CD4-positive, alpha-beta T cell treated with Interleukin-15 for 4 hours (primary cell): ENCODE data around the gene CCDC141.

Experiments used
- DNase-seq: peaks from one replicate; pipeline ENCODE4 v3.0.0-alpha.2; 2020; ENCODE audit warnings: low spot score

The CCDC141 gene

DNA sequence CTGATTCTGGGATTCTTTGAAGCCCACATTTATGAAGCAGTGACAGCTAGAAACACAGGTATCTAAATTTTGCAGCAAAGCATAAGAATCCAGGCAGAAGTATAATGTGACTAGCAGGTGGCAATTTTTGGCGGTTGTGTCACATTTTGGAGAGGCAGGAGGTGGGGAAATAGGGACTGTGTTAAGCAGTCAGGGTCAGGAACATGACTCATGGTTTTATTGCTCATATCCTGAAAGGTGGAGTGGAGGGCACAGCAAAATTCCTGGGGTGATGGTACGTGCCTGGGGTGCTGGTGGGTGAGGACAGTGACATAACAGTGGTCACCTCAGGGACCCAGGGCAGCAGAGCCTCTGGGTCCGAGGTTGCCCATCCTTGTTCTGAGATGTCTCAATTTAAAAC, 179.2 kb downstream of the CCDC141 start:
- DNase-seq: no peak

DNA sequence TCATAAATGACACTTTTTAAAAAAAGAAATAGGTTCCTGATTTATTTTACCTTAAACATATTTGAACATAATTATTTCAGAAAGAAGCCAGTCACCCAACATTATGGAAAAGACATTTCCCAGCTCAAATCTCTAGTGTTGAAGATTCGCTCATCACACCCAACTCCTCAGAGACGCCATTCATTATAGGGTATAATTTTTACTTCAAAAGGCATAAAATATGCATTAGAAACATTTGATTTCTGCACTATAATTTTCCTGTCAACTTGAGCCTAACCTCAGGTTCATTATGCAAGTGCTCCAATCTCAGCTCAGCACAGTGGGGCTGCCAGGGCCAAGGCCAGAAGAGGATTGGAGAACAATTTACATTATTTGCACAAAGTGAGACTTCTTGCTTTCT, 183.9 kb downstream of the CCDC141 start:
- no peak for DNase-seq

DNA sequence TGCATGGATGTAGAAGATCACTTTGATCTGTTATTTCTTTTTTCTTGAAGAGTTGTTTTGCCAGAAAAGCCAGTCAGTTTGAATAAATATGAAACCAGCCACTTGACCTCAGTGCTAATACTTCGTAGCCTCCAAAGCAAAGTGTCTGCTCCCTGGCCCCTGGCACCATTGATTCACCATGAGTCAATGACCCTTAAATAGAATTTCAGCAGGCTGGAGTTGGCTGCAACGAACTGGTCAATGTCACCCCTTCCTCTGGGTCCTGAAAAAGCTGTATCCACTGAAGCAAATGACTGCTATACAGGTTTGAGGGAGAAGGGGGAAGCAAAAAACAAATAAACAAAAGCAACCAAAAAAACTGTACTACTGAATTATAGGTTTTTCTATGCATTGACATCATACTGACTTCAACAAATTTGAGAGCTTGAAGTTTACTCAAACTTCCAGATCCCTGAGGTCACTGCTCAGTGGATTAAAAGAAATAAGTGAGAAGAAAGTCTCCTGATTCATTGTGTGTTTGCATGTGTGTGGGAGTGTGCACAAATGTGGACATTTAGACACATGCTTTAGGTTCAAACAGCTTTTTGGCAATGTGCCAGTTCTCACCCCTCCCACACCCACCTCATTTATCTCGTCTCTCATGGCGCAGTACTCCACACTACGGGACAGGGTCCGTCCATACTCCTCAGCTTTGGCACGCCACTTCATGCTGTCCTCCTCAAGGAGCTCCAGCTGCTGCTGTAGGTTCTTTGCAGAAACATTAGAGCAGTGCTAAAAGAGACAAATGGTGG, 184.6 kb downstream of the CCDC141 start:
- DNase-seq: no peak

DNA sequence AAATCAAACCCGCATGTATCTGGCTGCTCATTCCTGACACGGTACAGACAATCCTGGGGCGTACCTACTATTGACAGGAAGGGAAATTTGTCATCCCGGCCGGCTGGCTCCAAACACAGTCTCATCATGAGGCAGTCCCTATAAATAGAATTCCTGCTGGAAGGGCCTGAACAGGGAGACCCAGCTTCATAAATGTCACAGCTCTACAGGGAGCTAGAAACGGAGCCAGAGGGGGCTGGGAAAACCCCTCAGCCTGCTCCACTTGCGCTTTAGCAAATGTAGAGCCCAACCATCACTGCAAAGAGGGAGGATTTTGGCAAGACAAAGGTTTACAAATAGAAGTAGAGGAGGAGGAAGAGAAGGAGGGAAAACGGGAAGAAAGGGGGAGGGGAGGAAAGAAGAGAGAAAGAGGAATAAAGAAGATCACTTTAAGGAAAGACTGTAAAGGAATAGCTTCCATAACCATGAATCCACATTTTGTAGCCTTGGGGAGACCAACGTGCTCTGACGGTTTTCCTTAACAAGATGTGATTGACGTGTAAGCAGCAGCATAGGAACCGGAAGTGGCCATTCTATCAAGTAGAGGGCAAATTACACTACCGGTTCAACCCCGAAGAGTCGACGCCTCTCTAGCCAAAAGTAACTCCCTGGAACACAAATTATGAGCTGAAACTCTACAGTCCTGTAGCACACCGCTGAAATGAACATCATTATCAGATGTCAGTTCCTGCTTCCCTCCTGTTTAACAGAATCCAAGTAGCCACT, 185.9 kb downstream of the CCDC141 start:
- no peak for DNase-seq

DNA sequence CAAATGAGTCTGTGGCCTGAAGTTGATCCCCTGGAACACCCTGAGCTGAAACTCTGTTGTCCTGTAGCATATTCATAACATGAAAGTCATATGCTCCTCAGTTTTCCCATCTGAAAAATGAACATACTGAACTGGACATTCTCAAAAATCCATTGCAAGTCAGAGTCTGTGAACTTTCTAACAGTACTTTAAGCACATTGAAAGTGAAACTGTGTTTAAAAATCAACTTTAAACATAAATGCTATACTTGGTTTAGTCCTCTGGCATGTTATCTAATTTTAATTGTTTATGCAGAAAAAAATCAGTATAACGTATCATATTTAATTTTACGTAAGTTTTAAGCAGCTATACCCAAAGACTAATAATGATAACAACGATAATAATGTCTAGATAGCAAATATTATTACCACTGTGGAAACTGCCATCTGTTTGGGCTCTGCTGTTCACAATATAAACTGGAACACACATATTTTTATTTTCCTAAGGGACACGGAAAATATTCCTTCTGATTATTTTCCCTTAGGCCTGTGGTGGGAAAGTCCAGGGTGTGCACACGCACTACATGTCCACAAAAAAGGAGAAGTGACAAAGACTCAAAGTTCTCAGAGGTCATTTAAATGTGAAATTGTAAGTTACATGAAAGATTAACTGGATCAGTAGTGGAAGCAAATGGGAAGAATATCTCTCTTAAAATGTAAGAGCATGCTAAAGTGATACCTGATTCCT, 186.6 kb downstream of the CCDC141 start:
- DNase-seq: no peak

DNA sequence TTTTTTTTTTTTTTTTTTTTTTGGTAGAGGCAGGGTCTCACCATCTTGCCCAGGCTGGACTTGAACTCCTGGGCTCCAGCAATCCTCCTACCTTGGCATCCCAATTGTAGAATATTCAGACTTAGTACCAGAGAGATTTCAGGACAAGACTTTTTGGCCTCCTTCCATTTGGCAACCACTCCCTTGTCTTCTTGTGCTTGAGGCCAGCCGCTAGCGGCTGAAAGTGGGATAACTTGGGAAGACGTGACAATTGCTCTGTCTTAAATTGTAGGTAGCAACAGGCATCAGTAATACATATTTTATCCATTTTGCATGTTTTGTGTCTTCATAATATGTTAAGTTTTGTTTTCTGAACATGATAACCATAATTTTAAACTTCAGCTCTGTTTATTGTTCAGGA, 189.4 kb downstream of the CCDC141 start:
- no peak for DNase-seq

DNA sequence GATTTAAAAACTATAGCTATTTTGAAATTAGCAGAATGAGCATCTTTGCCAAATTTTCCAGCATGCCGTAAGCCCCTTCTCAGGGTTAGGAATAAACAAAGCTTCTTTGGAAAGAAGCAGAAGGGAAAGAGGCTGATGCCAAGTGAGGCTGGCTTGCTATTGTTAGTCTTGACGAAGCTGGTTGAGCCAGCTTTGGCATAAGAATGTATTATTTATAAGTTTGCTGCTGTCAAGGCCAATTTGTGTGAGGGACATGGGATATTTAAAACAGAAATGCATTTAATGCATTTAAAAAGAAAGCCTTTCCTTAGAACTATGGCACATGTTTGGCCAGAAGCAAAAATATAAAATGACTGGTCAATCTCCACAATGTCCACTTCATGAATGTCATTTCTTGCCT, 190.2 kb downstream of the CCDC141 start:
- DNase-seq: no peak

DNA sequence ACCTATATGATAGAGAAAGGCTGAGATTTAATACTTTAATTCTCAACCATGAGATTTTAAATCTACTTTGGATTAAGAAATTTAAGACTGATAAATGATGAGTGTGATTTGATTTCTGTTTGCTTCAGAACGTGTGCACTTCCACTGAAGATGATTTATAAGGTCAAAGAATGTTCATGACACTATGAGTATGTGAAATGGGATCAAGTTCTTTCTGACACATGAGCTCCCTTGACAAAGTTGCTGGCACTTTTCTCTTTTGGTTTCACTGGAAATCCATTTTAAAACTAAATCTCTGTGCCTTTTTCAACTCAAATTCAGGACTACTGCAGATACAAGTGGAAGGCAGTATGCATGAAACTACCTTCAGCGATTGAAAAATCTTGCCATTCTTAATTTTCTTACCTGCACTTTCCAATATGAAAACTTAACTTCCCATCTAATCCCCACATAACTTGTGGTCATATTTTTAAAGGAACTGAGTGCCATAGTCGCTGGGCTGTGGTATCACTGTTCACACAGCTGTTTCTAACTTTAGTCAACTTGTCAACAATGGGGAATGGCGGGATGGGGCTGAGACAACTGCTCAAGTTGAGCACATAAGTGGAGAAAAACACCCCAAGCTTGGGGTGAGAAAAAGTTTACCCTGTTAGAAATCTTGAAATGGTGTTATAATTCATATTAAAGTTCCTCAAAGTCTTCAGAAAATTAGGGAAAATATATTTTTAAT, 190.9 kb downstream of the CCDC141 start:
- DNase-seq: no peak

DNA sequence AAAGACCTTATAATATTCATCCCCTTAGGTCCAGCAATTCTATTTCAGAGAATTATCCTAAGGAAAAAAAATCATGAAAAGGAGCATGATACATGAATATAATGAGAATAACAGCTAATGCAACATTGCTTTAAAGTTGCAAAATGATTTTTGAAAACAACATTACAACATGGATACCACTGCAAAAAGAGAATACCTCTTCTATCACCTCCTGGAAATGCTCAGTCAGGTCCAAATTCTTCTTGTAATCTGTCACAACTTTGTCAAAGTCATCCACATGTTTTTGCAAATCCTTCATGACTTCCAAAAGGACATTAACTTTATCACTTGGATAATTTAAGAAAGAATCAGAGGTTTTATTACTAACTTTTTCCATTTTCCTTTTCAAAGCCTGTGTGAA, 194.8 kb downstream of the CCDC141 start:
- no peak for DNase-seq

DNA sequence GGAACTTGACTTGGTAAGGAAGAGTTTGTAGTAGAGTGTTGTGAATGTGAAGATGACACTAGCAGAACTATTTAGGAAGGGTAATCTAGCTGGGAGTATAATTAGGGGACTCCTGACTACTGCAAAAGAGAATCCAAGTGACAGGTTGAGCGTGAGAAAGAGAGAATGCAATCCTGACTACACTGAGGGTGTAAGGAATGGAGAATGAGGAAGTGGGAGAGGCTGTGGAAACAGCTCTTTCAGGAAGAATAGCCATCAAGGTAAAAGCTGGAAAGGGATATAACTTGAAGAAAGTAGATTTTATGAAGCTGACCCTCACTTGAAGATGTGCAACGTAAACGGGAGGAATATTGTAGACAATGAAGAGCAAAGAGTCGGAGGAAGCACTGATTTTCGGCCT, 201.6 kb downstream of the CCDC141 start:
- DNase-seq: no peak

DNA sequence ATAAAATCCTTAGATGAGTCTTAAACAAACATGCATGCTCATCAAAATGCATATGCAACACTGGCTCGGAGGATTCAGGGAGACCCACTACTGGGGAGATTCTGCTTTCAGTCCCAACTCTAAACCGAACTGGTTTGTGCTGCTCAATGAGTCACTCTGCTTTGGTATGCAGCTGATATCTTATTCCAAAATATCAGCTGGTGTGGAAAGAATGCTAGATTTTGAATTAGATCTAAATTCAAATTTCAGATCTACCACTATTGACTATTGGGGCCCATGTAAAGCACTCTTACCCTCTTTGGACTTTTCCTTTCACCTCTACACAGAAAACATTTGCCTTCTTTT, 203.5 kb downstream of the CCDC141 start:
- DNase-seq: no peak

DNA sequence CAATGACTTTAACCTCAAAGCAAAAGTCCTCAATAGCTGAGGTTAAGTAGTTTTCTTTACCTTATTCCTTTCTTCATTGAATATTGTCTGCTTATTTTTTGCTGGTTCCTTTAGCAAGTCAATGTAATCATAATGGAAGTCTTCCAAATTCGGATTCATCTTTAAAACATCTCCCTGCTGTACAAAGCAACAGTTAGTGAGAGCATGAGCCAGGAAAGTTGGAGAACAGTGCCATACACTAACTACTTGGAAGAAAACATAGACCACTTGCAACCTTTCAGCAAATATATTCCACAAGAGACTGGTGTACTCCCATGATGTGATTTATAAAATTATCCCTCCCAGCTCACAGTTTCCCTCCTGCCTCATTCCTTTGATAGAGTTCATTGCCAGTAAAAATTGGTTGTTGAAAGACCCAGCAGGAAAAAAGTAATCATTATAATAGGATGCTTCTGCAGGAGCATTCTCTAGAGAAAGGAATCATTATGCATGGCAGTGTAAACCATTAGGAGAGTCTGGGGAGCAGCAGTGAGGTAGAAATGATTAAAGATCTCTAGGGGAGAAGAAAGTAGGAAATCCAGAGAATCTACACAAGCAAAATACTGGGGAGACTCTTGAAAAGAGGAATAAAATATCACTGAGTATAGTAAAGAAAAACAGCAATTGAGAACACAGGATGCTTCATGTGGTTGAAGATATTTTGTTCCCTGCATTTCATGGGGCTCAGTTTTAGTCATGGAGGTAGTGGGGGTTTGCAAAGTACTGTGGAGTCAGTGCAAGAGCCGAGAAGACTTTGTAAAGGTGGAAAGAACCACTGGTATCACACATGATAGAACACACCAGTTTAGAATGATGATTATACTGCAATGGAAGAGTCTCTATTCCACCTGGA, 204.1 kb downstream of the CCDC141 start:
- DNase-seq: no peak

DNA sequence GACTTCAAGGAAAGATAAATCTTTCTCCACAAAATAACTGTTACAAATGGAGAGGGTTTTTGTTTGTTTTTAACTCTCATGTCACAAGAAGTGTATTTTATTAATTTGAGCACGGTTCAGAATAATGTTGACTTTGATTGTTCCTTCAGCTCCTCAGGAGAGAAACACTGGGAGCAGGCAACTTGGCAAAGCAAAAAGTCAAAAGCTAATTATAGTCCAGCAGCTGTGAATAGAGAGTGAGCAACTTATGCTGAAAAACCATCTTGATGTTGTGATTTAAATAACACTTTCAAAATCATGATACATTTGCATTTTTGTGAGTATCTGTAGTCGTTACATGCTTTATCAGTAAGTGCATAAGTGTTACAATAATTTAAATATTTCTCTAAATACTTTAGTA, 205.2 kb downstream of the CCDC141 start:
- no peak for DNase-seq

DNA sequence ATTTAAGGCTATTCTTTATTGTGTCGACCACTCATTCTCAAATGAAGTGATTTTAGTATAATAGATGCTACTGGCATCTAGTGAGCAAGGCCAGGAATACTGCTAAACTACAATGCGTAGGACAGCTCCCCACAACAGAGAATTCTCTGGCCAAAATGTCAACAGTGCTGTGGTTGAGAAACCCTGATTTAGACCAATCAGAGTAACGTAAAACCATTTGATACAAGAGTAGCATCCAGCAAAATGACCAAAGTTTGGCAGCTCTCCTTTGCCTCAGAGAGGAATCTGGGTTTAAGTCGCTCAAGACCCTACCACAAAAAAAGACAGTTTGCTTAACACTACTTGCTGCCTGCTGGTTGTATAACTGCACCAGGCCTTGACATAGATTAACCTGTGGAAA, 205.7 kb downstream of the CCDC141 start:
- no peak for DNase-seq

DNA sequence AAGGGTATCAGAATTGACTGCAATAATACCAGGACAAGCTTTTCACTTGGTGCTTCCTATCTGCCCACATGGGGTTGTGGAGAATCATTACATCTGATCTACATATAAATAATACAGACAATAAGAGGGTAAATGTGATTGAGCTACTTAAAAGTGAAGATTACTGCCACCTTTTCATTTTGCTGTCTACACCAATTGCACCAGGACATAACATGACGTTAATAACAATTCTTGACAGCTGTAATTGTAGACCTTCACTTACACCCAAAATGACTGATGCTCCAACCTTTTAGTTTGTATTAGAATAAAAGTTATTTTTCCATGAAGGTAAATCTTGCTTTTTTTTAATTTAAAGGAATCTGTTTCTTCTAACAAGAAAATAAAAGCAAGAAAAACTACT, 206.2 kb downstream of the CCDC141 start:
- no peak for DNase-seq

DNA sequence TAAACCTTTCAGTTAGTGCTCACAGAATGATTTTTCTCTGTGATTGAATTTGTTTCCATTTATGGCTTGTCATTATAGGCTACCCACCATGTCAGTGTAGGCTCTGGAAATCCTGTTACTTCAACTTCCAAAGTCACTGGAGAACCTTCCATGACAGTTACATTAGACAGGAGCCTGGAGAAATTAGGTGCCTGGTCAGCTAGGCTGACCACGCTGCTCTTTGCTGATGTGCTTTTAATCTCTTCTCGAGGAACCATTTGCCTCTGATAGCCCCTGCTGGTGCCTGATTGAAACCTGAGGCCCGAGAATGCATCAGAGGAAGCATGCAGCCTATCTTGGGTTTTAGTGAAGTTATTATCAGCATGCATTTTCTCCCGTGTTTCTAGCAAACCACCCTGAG, 213.1 kb downstream of the CCDC141 start:
- DNase-seq: no peak

DNA sequence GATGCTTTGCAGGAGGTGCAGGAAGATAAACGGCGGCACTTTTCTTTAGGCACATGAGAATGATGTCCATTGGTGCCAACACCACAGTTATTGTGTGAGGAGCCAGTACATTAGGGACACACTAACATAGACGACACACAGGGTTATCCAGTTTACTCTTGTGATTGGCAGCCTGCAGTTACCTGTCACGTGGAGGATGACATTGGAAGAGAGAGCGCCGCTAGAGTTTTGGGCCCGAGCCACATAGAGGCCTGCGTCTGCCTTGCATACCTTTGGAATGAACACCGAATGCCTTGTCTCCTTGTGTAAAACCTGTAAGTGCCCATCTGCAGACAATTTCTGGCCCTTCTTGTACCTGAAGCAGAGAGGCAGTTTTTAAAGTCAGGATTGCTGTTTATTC, 215.9 kb downstream of the CCDC141 start:
- no peak for DNase-seq

DNA sequence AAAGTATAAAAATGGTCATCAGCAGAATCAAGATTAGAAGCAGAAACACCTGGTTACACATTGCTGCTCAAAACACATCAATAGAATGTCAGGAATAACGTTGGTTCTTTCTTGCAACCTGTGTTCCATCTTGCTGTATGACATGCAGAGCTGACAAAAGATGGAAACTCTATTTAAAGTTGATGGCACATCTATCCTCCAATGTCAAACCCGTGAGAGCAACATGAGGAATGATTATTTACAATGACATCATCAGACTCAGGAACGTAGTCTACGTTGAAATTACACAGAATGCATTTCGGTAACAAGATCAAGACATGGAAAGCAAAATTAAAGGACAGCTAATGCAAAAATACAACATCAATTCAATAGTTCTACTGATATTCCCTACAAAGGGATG, 216.6 kb downstream of the CCDC141 start:
- no peak for DNase-seq

DNA sequence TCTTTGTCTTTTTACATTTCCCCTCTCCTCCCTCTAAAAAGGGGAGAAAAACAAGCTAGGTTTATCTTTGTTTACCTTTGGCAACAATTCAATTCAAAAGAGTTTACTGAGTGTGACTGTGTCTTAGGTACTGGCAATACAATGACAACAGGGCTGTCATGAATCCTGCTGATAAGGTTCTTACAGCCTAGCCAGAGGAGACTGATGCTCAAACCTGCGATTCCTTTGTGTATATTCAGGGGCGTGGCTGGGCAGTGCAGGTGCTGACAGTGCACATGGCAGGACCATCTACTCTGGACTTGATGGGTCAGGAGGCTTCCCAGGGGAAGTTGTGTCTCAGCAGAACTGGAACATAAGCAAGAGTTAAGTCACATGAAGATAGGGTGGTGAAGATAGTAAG, 219.5 kb downstream of the CCDC141 start:
- DNase-seq: no peak

DNA sequence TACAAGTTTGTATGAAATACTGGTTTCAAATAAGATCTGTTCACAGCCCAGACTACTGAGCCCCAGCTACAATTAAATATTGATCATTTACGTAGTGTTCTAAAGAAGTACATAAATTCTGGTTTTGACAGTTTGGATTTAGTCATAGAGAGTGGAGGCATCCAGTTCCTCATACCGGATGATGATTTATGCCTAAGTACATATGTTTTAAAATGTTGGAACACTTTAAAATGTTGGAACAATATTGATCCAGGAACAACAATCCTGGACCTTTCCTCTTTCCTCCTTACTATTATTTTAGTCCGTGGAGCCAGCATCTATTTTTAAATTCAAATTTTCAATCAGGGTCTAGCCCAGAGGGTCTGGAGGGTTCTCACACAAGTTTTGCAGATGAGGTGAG, 220.0 kb downstream of the CCDC141 start:
- DNase-seq: no peak

DNA sequence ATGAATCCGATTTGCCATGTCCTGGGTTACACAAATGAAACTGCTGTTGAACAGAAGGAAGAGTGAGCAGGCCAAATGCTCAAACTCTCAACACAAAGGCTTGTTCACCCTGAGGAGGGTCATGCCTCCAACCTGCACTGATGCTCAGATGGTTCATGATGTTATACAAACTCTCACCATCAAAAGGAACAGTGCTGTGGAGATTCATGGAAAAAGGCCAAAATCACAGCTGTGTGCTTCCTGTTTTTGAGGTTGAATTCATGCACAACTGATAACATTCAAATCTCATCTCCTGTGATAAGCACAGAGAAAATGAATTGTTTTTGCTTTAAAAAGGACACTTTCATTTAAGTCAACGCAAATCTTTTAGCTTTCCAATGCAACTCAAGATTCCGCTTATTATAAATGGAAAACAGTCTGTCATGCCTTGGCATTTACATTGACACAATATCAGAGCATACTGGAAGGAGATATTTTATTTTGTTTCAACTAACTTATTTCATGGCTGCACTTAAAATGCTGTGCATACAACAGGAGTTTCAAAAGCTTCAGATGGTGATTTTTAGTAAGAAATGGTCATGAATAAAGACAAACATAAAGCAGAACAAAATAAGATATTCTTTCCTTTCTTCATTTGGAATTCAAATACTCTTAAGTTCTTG, 220.5 kb downstream of the CCDC141 start:
- no peak for DNase-seq
